Esophagus squamous epithelium (tissue), 5 donors: Measurements from ENCODE around the gene RP9. TPM values are rescaled to one million over a fixed set of nuclear protein-coding genes. Genes with fewer than 3 reads are reported as not detected.

Source experiments
- DNase-seq: peaks from one replicate; lab custom pipeline; 2025; lab: John Stamatoyannopoulos, UW
- H3K27ac ChIP-seq, 4 donors: fragments of 200-600 bp; sonication (generic); one replicate each; pipeline ENCODE4 v1.5.1; 2016 to 2019; ENCODE audit warnings: mild to moderate bottlenecking in 1 of 4
- H3K27me3 ChIP-seq, 4 donors: fragments of 200-600 bp; sonication (generic); 1 replicate in 3 of 4; 2 replicates in 1 of 4; pipeline versions ENCODE4 v1.5.1 to v1.6.0; 2017 to 2021; ENCODE audit warnings: antibody characterized with exemption in 1 of 4
- H3K36me3 ChIP-seq, 3 donors: fragments of 200-600 bp; sonication (generic); one replicate each; pipeline ENCODE4 v1.5.1; 2016 to 2019
- H3K4me1 ChIP-seq, 3 donors: fragments of 200-600 bp; sonication (generic); one replicate each; pipeline ENCODE4 v1.5.1; 2017 to 2019
- H3K4me3 ChIP-seq, 4 donors: fragments of 200-600 bp; sonication (generic); 1 replicate in 3 of 4; 2 replicates in 1 of 4; pipeline ENCODE4 v1.5.1; 2016 to 2019; ENCODE audit warnings: mild to moderate bottlenecking in 2 of 4, moderate library complexity in 1 of 4
- H3K9me3 ChIP-seq, 3 donors: fragments of 200-600 bp; sonication (generic); one replicate each; pipeline ENCODE4 v1.5.1; 2016 to 2019
- CTCF ChIP-seq, 6 experiments: fragments of 450-650 bp in 4 of 6; fragments of 200-600 bp in 2 of 6; sonication (generic) in 2 of 6; IDR thresholded peaks; one replicate each; pipeline ENCODE4 v1.5.1; 2016 to 2019; ENCODE audit warnings: antibody characterized with exemption in 6 of 6, mild to moderate bottlenecking in 4 of 6, moderate library complexity in 4 of 6
- POLR2A ChIP-seq, 4 donors: fragments of 450-650 bp; IDR thresholded peaks; one replicate each; pipeline ENCODE4 v1.6.1; 2017; ENCODE audit warnings: antibody characterized with exemption in 4 of 4, mild to moderate bottlenecking in 4 of 4, moderate library complexity in 3 of 4
- WGBS, 2 donors: methylation state at CpG; one replicate each; pipeline ENCODE4 v1.1.5; 2018; 5-methylcytosine and 5-hydroxymethylcytosine counted together
- intact Hi-C: fragments of 100-400 bp; cut with DNase I; formaldehyde crosslinking; loops from one replicate; pipeline ENCODE4 v1.15.0; 2022
- total RNA-seq, 4 donors: library from RNA; depleted of rRNA; stranded (reverse); fragments of >200 nt; gene quantifications; one replicate each; pipeline ENCODE4 v1.1.0, GENCODE V29; 2016
- donor health status: DM: yes; HTN: yes; CAD: no.

The RP9 gene
- total RNA-seq, 4 donors from 2014 or later, result 1.5 to 5.9 (median 4.4) TPM

- intact Hi-C loops, result no loop called here
- Histone ChIP-seq H3K9me3 (no peaks in the 10 kb centered on the region), H3K4me3 (peak overlapping the region; percentile 44 to 87 (median 74)), H3K27me3 (no peaks in the 10 kb centered on the region), H3K27ac (no peak overlapping the region), H3K36me3 (no peaks in the 10 kb centered on the region), H3K4me1 (peaks cover 0 to 34% (median 8%) of the 10 kb centered on the region in 3 donors)
- DNase-seq, result no peak
- TF ChIP-seq POLR2A (IDR thresholded peaks at IDR 0.05), result no peak
- TF ChIP-seq CTCF (IDR thresholded peaks at IDR 0.05), result no peak
- 7 to 12% methylated on average over 3 of the region's 3 CpGs for WGBS, 2 donors
Observed at GRCh38 chr7:33130184-33130583, 21.0 kb upstream of the RP9 start.

GRCh38 chr7:33129806-33130153 is 20.6 kb upstream of the RP9 start:
- DNase-seq, result no peak
- Histone ChIP-seq H3K27me3 (no peaks in the 10 kb centered on the region), H3K9me3 (no peaks in the 10 kb centered on the region), H3K4me1 (peaks cover 0 to 34% (median 8%) of the 10 kb centered on the region in 3 donors), H3K36me3 (no peaks in the 10 kb centered on the region), H3K4me3 (peak overlapping the region; percentile 44 to 87 (median 74)), H3K27ac (peak overlapping the region; percentile 75 to 94 (median 91))
- 0 to 1% methylated on average over 9 to 11 of the region's 11 CpGs for WGBS, 2 donors
- intact Hi-C loops, result no loop called here
- TF ChIP-seq POLR2A (IDR thresholded peaks at IDR 0.05) (no peak), CTCF (IDR thresholded peaks at IDR 0.05) (no peak)

- Histone ChIP-seq H3K9me3 (no peaks in the 10 kb centered on the region), H3K4me3 (peak within 1 kb of the TSS; percentile 44 to 87 (median 74)), H3K27me3 (no peaks in the 10 kb centered on the region), H3K4me1 (peaks cover 0 to 34% (median 8%) of the 10 kb centered on the region in 3 donors), H3K36me3 (no peaks in the 10 kb centered on the region), H3K27ac (peak within 1 kb of the TSS; percentile 75 to 94 (median 91))
- TF ChIP-seq CTCF (IDR thresholded peaks at IDR 0.05) (peak in 2 of 6 experiments; percentile 7 to 42), POLR2A (IDR thresholded peaks at IDR 0.05) (peak in 3 of 4 donors; percentile 1 to 50 (median 30))
- DNase-seq, result peak; percentile 80
- intact Hi-C loops, result no loop called here
- WGBS, 2 donors, result 0 to 2% methylated on average over 15 to 31 of the region's 57 CpGs
Observed at GRCh38 chr7:33128990-33129805, 20.0 kb upstream of the RP9 start, which contains the start of gene BBS9. BBS9 (plus strand) TSS chr7:33129564; CDS start chr7:33146253, 16,689 bp downstream.

GRCh38 chr7:33128631-33128989 is 19.4 kb upstream of the RP9 start:
- WGBS, 2 donors, result 0 to 2% methylated on average over 3 of the region's 3 CpGs
- Histone ChIP-seq H3K4me1 (peaks cover 0 to 34% (median 8%) of the 10 kb centered on the region in 3 donors), H3K36me3 (no peaks in the 10 kb centered on the region), H3K27ac (peak overlapping the region; percentile 75 to 94 (median 91)), H3K4me3 (peak overlapping the region; percentile 44 to 87 (median 74)), H3K27me3 (no peaks in the 10 kb centered on the region), H3K9me3 (no peaks in the 10 kb centered on the region)
- no peak for DNase-seq
- intact Hi-C loops, result no loop called here
- no peak for TF ChIP-seq POLR2A (IDR thresholded peaks at IDR 0.05)
- TF ChIP-seq CTCF (IDR thresholded peaks at IDR 0.05), result no peak

GRCh38 chr7:33127085-33127484 is 17.9 kb upstream of the RP9 start:
- no peak for TF ChIP-seq CTCF (IDR thresholded peaks at IDR 0.05)
- TF ChIP-seq POLR2A (IDR thresholded peaks at IDR 0.05), result no peak
- intact Hi-C loops, result no loop called here
- no peak overlapping the region for H3K27ac ChIP-seq
- no peak for DNase-seq
- WGBS, 2 donors, result 70 to 71% methylated on average over 2 of the region's 2 CpGs
- H3K4me1 ChIP-seq, result peaks cover 0 to 36% (median 8%) of the 10 kb centered on the region in 3 donors
- no peak overlapping the region for H3K4me3 ChIP-seq
- no peaks in the 10 kb centered on the region for H3K27me3 ChIP-seq
- H3K9me3 ChIP-seq, result no peaks in the 10 kb centered on the region
- no peaks in the 10 kb centered on the region for H3K36me3 ChIP-seq
